ENCODE results near the gene ZNF74.
"Not testable (repeated sequence)": the region's sequence is repeated elsewhere in the genome, so short reads cannot be mapped to it uniquely, and the experiment has no call there.

The ZNF74 gene

GRCh38 chr22:20400606-20401375 lies 6.8 kb downstream of the ZNF74 start:
- DNase-seq (ENCODE audit: low read depth), result no peak

DNA sequence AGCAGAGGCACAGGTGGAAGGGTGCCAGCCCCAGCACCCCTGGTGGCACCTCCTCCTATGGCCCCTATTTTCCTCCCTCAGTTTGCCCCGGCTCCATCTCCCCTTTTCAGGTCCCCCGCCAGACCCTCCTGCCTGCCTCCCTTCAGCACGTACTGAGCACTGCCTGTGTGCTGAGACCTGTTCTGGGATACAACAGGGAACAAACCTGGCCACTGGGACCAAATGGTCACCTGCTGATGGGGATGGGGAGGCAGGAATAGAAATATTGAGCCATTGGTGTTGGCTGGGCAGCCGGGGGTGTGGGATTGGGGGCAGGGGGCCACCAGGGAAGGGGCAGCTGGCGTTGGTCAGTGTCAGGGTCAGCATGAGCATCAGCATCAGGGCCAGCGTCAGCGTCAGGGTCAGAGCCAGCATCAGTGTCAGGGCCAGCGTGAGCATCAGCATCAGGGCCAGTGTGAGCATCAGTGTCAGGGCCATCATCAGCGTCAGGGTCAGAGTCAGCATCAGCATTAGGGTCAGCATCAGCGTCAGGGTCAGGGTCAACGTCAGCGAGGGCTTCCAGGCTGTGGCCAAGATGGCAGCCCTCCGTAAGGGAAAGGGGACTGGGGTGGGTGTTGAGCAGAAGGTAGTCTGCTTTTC lies 7.5 kb downstream of the ZNF74 start:
- DNase-seq (ENCODE audit: low read depth), result no peak

- DNase-seq (ENCODE audit: low read depth), result no peak
Observed at GRCh38 chr22:20402960-20403778, 9.2 kb downstream of the ZNF74 start.

DNA sequence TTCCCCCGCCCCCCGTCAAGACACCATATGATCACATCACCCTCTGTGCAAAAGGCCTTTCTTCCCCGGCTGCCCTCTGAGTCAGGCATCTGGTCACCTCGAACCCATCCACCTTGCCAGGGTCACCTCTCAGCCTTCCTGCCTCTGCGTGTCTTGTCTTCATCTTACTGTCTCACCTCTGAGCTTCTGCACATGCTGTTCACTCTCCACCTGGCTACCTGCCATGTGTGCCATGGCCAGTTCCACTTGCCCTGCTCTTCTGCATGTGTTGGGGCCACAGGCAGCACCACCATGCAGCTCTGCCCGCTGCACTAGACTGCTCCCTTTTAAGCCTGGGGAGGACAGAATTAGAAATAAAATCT lies 9.8 kb downstream of the ZNF74 start:
- DNase-seq (ENCODE audit: low read depth), result no peak

- no peak for DNase-seq (ENCODE audit: low read depth)
Observed at GRCh38 chr22:20404881-20405280, 10.9 kb downstream of the ZNF74 start.

DNA sequence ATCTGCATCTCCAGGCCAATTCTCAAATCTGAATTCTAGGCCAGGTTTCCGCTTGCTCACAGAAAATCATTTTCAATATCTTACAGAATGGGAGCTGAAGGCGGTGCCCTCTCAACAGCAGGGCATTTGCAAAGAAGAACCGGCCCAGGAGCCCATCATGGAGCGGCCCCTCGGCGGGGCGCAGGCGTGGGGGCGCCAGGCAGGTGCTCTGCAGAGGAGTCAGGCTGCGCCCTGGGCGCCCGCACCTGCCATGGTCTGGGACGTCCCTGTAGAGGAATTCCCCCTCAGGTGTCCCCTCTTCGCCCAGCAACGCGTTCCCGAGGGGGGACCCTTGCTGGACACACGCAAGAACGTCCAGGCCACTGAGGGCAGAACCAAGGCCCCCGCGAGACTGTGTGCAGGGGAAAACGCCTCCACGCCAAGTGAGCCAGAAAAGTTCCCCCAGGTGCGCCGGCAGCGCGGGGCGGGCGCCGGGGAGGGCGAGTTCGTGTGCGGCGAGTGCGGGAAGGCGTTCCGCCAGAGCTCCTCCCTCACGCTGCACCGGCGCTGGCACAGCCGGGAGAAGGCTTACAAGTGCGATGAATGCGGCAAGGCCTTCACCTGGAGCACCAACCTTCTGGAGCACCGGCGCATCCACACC lies 11.5 kb downstream of the ZNF74 start:
- no peak for DNase-seq (ENCODE audit: low read depth)

GRCh38 chr22:20405931-20406685 lies 12.2 kb downstream of the ZNF74 start:
- DNase-seq (ENCODE audit: low read depth), result no peak

DNA sequence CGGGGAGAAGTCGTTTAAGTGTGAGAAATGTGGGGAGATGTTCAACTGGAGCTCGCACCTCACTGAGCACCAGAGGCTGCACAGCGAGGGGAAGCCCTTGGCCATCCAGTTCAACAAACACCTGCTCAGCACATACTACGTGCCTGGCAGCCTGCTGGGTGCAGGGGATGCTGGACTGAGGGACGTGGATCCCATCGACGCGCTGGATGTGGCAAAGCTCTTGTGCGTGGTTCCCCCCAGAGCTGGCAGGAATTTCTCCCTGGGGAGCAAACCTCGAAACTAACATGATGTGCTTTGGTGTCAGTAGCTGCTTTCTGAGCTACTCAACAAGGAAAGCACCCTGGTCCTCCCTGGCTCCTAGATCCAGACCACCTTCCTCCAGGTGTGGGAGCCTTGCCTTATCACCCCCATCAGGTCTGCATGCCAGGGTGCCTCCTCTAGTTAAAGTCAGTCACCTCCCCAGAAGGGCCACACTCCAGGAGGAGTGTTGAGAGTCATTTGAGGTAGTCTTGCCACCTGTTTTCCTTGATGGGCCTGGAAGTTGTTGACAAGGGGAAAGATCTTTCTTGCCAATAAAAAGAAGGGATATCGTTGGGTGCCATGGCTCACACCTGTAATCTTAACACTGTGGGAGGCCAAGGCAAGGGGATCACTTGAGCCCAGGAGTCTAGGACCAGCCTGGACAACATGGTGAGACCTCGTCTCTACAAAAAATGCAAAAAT lies 12.9 kb downstream of the ZNF74 start:
- no peak for DNase-seq (ENCODE audit: low read depth)

DNA sequence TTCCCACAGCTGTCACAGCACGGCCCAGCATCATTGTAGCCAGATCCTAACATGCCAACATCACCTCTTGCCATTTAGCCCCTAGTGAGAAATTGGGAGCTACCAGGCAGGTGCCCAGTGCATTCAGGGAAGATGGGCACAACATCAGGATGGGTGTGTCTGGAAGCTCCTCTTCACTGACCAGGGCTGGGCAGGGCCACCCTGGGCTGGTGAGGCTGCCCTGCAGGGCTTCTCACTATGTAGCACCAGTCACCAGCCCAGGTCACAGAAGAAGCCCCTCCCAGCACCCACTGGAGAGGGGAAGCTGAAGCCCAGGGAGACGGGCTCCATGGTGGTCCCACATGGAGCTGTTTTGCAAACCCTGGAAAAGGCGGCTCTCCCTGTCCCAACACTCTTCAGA lies 13.9 kb downstream of the ZNF74 start:
- DNase-seq (ENCODE audit: low read depth), result no peak

DNA sequence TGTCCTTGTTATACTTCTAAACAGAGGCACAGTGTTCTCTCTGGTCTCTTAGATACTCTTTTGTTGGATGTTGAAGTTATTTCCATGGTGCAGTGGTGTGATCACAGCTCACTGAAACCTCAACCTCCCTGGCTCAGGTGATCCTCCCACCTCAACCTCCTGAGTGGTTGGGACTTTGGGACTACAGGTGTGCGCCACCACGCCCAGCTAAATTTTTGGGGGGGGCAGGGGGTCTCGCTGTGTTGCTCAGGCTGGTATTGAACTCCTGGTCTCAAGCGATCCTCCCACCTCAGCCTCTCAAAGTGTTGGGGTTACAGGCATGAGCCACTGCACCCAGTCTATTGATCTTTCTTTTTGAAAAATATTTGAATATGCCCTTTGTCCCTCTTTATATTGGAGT lies 14.9 kb downstream of the ZNF74 start:
- no peak for DNase-seq (ENCODE audit: low read depth)

- not testable (repeated sequence) for DNase-seq (ENCODE audit: low read depth)
Observed at GRCh38 chr22:20409385-20409784, 15.4 kb downstream of the ZNF74 start.

- no peak for DNase-seq (ENCODE audit: low read depth)
Observed at GRCh38 chr22:20412474-20413216, 18.7 kb downstream of the ZNF74 start.

DNA sequence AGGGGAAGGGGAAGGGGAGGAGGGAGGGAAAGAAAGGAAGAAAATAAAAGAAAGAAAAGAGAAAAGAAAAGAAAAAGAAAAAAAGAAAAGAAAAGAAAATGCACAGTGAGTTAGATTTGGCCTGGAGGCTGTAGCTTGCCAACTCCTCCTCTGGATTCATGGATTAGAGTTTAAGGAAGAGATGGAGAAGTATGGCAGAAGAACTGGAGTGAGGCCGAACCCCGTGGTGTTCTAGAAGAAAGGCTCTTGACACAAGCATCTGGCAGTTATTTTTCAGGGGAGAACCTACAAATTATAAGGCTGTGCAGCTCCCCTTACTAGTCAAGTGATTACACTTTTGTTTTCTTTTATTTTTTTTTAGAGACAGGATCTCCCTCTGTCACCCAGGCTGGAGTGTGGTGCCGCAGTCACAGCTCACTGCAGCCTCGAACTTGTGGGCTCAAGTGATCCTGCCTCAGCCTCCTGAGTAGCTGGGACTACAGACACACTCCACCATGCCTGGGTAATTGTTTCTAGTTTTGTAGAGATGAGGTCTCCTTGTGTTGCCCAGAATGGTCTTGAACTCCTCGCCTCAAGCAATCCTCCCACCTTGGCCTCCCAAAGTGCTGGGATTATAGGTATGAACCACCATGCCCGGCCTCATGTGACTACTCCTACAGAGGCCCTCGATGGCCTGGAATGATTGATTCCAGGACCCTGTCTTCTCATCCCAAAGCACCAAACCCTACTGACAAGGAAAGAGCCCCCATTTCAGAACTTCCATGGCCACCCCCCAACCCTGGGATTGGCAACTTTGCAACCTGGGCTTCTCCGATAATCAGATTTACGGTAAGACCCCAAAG lies 19.5 kb downstream of the ZNF74 start:
- DNase-seq (ENCODE audit: low read depth), result no peak

GRCh38 chr22:20414059-20414440 lies 20.1 kb downstream of the ZNF74 start:
- no peak for DNase-seq (ENCODE audit: low read depth)

DNA sequence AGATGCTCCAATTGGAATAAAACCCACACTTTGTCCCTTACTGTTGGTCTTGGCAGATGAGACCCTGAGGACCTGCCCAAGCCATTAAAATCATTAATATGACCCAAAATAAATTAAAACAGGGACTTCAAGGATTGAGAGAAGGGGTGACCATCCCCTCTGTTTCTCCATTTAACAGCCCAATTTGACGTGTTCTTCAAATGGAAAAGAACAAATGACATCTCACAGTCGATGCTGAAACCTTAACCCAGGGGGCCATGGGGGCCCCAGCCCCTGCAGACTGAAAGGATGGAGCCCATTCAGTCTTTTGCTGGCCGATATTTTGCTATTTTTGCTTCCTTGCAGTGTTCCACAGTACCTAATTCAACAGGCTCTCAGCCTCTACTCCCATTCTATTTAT lies 20.5 kb downstream of the ZNF74 start:
- no peak for DNase-seq (ENCODE audit: low read depth)

DNA sequence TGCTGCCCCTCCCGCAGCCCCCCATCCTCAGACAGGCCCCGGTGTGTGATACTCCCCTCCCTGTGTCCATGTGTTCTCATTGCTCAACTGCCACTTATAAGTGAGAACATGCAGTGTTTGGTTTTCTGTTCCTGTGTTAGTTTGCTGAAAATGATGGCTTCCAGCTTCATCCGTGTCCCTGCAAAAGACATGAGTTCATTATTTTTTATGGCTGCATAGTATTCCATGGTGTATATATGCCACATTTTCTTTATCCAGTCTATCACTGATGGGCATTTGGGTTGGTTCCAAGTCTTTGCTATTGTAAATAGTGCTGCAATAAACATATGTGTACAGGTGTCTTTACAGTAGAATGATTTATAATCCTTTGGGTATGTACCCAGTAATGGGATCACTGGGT lies 21.3 kb downstream of the ZNF74 start:
- DNase-seq (ENCODE audit: low read depth), result not testable (repeated sequence)

- not testable (repeated sequence) for DNase-seq (ENCODE audit: low read depth)
Observed at GRCh38 chr22:20415699-20416098, 21.7 kb downstream of the ZNF74 start.

DNA sequence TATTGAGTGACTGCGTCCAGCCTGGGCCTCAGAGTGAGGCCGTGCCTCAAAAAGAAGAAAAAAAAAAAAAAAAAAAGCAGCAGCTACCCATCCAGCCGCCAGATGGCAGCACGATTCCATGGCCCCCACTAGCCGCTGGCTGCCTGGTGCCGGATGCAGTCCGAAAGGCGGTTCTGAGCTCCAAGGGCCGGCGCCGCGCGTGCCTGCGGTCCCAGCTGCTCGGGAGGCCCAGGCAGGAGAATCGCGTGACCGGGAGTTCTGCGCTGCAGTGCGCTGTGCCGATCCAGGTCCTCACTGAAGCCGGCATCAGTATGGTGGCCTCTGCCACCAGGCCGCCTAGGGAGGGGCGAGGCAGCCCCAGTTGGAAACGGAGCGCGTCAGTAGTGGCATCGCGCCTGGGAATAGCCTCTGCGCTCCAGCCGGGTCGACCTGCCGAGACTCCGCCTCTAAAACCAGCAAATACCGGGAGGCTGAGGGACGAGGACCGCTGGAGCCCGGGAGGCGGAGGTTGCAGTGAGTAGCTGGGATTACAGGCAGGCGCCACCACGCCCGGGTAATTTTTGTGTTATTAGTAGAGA lies 24.3 kb downstream of the ZNF74 start:
- DNase-seq (ENCODE audit: low read depth), result peak; percentile 48

DNA sequence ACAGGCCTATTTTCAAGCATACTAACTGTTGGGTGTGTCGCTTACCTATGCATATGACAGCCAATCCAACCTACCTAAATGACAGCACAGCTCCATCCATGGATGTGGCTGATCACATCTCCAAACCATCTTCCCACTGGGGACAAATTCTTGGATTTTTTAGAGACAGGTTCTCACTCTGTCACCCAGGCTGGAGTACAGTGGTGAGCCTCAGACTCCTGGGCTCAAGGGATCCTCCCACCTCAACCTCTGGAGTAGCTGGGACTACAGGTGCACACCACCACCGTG lies 25.7 kb downstream of the ZNF74 start:
- no peak for DNase-seq (ENCODE audit: low read depth)
